BLaER1 treated with 17β-estradiol and CSF1 and Interleukin-3, amounts not matched to agents 10 nM and 100 nM (cell line): ENCODE measurements around the gene RDM1.

Experiments
- H3K27ac ChIP-seq, 11 experiments: shearing (Covaris generic); formaldehyde crosslinking; 2 replicates each; pipeline ENCODE4 v1.8.1; 2022
- H3K27me3 ChIP-seq, 11 experiments: shearing (Covaris generic); formaldehyde crosslinking; 2 replicates each; pipeline ENCODE4 v1.8.1; 2022
- H3K36me3 ChIP-seq, 11 experiments: shearing (Covaris generic); formaldehyde crosslinking; 2 replicates each; pipeline ENCODE4 v1.8.1; 2022
- H3K4me1 ChIP-seq, 10 experiments: shearing (Covaris generic); formaldehyde crosslinking; 2 replicates each; pipeline ENCODE4 v1.8.1; 2022
- H3K4me2 ChIP-seq, 11 experiments: shearing (Covaris generic); formaldehyde crosslinking; 2 replicates each; pipeline ENCODE4 v1.8.1; 2022
- H3K4me3 ChIP-seq, 10 experiments: shearing (Covaris generic); formaldehyde crosslinking; 2 replicates each; pipeline ENCODE4 v1.8.1; 2022
- H3K9ac ChIP-seq, 11 experiments: shearing (Covaris generic); formaldehyde crosslinking; 2 replicates each; pipeline ENCODE4 v1.8.1; 2022
- H3K9me3 ChIP-seq, 11 experiments: shearing (Covaris generic); formaldehyde crosslinking; replicated peaks in 1 of 11; 2 replicates each; pipeline ENCODE4 v1.8.1; 2022
- H4K20me1 ChIP-seq, 11 experiments: shearing (Covaris generic); formaldehyde crosslinking; 2 replicates each; pipeline ENCODE4 v1.8.1; 2022
- Cebpa-rat ChIP-seq, 11 experiments: shearing (Covaris generic); IDR thresholded peaks; 2 replicates each; pipeline ENCODE4 v1.8.1; 2022

Gene RDM1, protein sequence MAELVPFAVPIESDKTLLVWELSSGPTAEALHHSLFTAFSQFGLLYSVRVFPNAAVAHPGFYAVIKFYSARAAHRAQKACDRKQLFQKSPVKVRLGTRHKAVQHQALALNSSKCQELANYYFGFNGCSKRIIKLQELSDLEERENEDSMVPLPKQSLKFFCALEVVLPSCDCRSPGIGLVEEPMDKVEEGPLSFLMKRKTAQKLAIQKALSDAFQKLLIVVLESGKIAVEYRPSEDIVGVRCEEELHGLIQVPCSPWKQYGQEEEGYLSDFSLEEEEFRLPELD

GRCh38 chr17:35930211-35931065 is at the start of gene RDM1:
Gene RDM1, minus strand, starts transcription at chr17:35930773. Its CDS starts 46 bp downstream, at chr17:35930727.
- H3K4me3 ChIP-seq: peak within 1 kb of the TSS; percentile 48 to 71 (median 62)
- no peaks in the 10 kb centered on the region for H3K36me3 ChIP-seq
- peak within 1 kb of the TSS in 10 of 11 experiments; percentile 6 to 68 (median 60); a peak in 17 of 22 replicates for H3K9ac ChIP-seq
- H3K9me3 ChIP-seq: no peaks in the 10 kb centered on the region
- TF ChIP-seq Cebpa-rat (IDR thresholded peaks at IDR 0.05): no peak
- H3K4me2 ChIP-seq: peak within 1 kb of the TSS; percentile 68 to 96 (median 91)
- H4K20me1 ChIP-seq: no peaks in the 10 kb centered on the region
- peaks cover 13 to 23% (median 19%) of the 10 kb centered on the region in 10 experiments for H3K4me1 ChIP-seq
- H3K27me3 ChIP-seq: 0 out of 22 replicates have a peak, but pooled peaks cover 0 to 4% (median 0%) of the 10 kb centered on the region in 11 experiments
- H3K27ac ChIP-seq: peak within 1 kb of the TSS in 7 of 11 experiments; percentile 4 to 53 (median 38); a peak in 11 of 22 replicates

- Histone ChIP-seq H3K9me3 (no peaks in the 10 kb centered on the region), H3K36me3 (no peaks in the 10 kb centered on the region), H3K4me3 (no peak overlapping the region), H3K4me1 (peaks cover 0 to 16% (median under 1%) of the 10 kb centered on the region in 10 experiments; a peak in 7 of 20 replicates), H4K20me1 (no peaks in the 10 kb centered on the region), H3K27me3 (no peaks in the 10 kb centered on the region), H3K27ac (no peak overlapping the region), H3K9ac (no peak overlapping the region), H3K4me2 (no peak overlapping the region)
- TF ChIP-seq Cebpa-rat (IDR thresholded peaks at IDR 0.05): no peak
Measured at GRCh38 chr17:35978346-35978745, 47.8 kb upstream of the RDM1 start.

DNA sequence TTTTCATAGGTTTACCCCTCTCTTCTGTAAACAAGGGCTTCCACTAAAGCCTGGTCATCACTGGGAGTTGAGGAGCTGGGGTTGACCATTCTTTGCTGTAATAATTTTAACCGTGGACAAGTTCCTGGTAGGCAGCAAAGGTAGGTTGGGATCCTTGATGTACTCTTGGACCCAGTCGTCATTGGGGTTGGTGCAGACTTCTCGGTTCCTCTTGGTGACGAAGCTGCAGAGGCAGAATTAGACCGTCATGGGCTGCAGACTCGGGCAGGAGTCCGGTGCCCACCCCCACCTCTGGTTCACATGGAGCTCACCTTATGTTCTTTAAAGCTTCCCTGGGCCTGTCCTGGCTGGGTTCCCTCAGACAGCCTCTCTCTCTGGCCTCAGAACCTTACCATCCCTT is 46.9 kb upstream of the RDM1 start:
- Histone ChIP-seq H3K27me3 (no peaks in the 10 kb centered on the region), H3K9me3 (no peaks in the 10 kb centered on the region), H4K20me1 (no peaks in the 10 kb centered on the region), H3K4me3 (no peak overlapping the region), H3K4me1 (peaks cover 0 to 21% (median 2%) of the 10 kb centered on the region in 10 experiments; a peak in 7 of 20 replicates), H3K36me3 (no peaks in the 10 kb centered on the region), H3K4me2 (no peak overlapping the region), H3K27ac (no peak overlapping the region), H3K9ac (no peak overlapping the region)
- no peak for TF ChIP-seq Cebpa-rat (IDR thresholded peaks at IDR 0.05)

- no peaks in the 10 kb centered on the region for H3K36me3 ChIP-seq
- H3K27ac ChIP-seq: peak overlapping the region in 1 of 11 experiments; percentile 16; a peak in 1 of 22 replicates
- H3K9me3 ChIP-seq: no peaks in the 10 kb centered on the region
- H4K20me1 ChIP-seq: no peaks in the 10 kb centered on the region
- H3K27me3 ChIP-seq: no peaks in the 10 kb centered on the region
- H3K4me2 ChIP-seq: peak overlapping the region in 4 of 11 experiments; percentile 8 to 18 (median 14); a peak in 6 of 22 replicates
- peaks cover 0 to 36% (median 5%) of the 10 kb centered on the region in 10 experiments; a peak in 10 of 20 replicates for H3K4me1 ChIP-seq
- TF ChIP-seq Cebpa-rat (IDR thresholded peaks at IDR 0.05): no peak
- H3K4me3 ChIP-seq: no peak overlapping the region
- H3K9ac ChIP-seq: no peak overlapping the region; a peak in 1 of 22 replicates
Measured at GRCh38 chr17:35973333-35974260, 43.0 kb upstream of the RDM1 start.

DNA sequence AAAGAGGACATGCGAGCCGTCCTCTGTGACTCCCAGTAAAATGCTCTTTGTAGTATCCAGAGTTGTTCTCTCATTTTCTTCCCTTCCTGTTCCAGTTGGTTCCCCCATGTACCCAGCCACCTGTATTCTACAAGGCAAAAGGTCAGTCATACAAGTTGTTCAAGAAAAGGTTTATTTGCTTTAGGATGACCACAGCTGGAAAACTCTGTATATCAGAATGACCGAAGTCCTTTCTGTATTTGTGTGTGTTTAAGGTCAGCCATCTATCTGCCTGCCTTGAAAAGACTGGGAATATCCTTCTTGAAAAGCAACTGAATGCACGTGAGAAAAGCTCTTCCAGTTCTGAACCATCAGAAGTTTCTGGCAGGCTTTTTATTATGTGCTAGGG is 42.4 kb upstream of the RDM1 start:
- H3K4me1 ChIP-seq: peaks cover 0 to 36% (median 5%) of the 10 kb centered on the region in 10 experiments; a peak in 10 of 20 replicates
- no peaks in the 10 kb centered on the region for H3K9me3 ChIP-seq
- no peak overlapping the region for H3K9ac ChIP-seq
- no peaks in the 10 kb centered on the region for H3K27me3 ChIP-seq
- no peak for TF ChIP-seq Cebpa-rat (IDR thresholded peaks at IDR 0.05)
- no peaks in the 10 kb centered on the region for H3K36me3 ChIP-seq
- H3K27ac ChIP-seq: peak overlapping the region in 1 of 11 experiments; percentile 16; a peak in 1 of 22 replicates
- H3K4me2 ChIP-seq: peak overlapping the region in 3 of 11 experiments; percentile 8 to 18 (median 18); a peak in 4 of 22 replicates
- H4K20me1 ChIP-seq: no peaks in the 10 kb centered on the region
- H3K4me3 ChIP-seq: no peak overlapping the region

GRCh38 chr17:35972535-35972934 is 42.0 kb upstream of the RDM1 start:
- H3K9ac ChIP-seq: no peak overlapping the region
- H3K27ac ChIP-seq: no peak overlapping the region
- H4K20me1 ChIP-seq: no peaks in the 10 kb centered on the region
- TF ChIP-seq Cebpa-rat (IDR thresholded peaks at IDR 0.05): no peak
- no peak overlapping the region for H3K4me2 ChIP-seq
- H3K27me3 ChIP-seq: no peaks in the 10 kb centered on the region
- H3K36me3 ChIP-seq: no peaks in the 10 kb centered on the region
- peaks cover 0 to 36% (median 5%) of the 10 kb centered on the region in 10 experiments; a peak in 10 of 20 replicates for H3K4me1 ChIP-seq
- H3K4me3 ChIP-seq: no peak overlapping the region
- no peaks in the 10 kb centered on the region for H3K9me3 ChIP-seq

GRCh38 chr17:35972066-35972465 is 41.5 kb upstream of the RDM1 start:
- Histone ChIP-seq H3K9ac (no peak overlapping the region), H3K4me1 (peaks cover 0 to 36% (median 5%) of the 10 kb centered on the region in 10 experiments; a peak in 10 of 20 replicates), H3K4me2 (no peak overlapping the region), H3K4me3 (no peak overlapping the region), H4K20me1 (no peaks in the 10 kb centered on the region), H3K36me3 (no peaks in the 10 kb centered on the region), H3K9me3 (no peaks in the 10 kb centered on the region), H3K27me3 (no peaks in the 10 kb centered on the region), H3K27ac (no peak overlapping the region)
- no peak for TF ChIP-seq Cebpa-rat (IDR thresholded peaks at IDR 0.05)
